Neural progenitor cell (in vitro differentiated cells): ENCODE results near the gene ADCY7. TPM values are rescaled to one million over a fixed set of nuclear protein-coding genes. Genes with fewer than 3 reads are reported as not detected.

Experiments
- DNase-seq: peaks from one replicate; pipeline ENCODE4 v3.0.0-alpha.2; 2016; ENCODE audit warnings: low spot score
- H2AFZ ChIP-seq: fragments of 200-600 bp; sonication (generic); replicated peaks from 2 replicates; pipeline ENCODE4 v1.6.1; 2016; ENCODE audit warnings: antibody characterized with exemption
- H3F3A ChIP-seq: fragments of 200-600 bp; sonication (generic); 2 replicates; pipeline ENCODE4 v1.6.1; 2016; ENCODE audit warnings: antibody characterized with exemption, low read depth
- H3K27ac ChIP-seq: fragments of 200-600 bp; sonication (generic); 2 replicates; pipeline ENCODE4 v1.5.1; 2016; ENCODE audit warnings: mild to moderate bottlenecking
- H3K27me3 ChIP-seq: fragments of 200-600 bp; sonication (generic); 2 replicates; pipeline ENCODE4 v1.6.1; 2016; ENCODE audit warnings: mild to moderate bottlenecking, moderate library complexity
- H3K36me3 ChIP-seq: fragments of 200-600 bp; sonication (generic); 2 replicates; pipeline ENCODE4 v1.5.1; 2016
- H3K4me1 ChIP-seq: fragments of 200-600 bp; sonication (generic); 2 replicates; pipeline ENCODE4 v1.6.1; 2016; ENCODE audit warnings: mixed run types
- H3K4me2 ChIP-seq: fragments of 200-600 bp; sonication (generic); 2 replicates; pipeline ENCODE4 v1.6.1; 2016
- H3K4me3 ChIP-seq: fragments of 200-600 bp; sonication (generic); 2 replicates; pipeline ENCODE4 v1.5.1; 2016
- H3K79me2 ChIP-seq: fragments of 200-600 bp; sonication (generic); 2 replicates; pipeline ENCODE4 v1.6.1; 2016; ENCODE audit warnings: low read depth
- H3K9ac ChIP-seq: fragments of 200-600 bp; sonication (generic); 2 replicates; pipeline ENCODE4 v1.6.1; 2016
- H3K9me3 ChIP-seq: fragments of 200-600 bp; sonication (generic); 2 replicates; pipeline ENCODE4 v1.5.1; 2016; ENCODE audit warnings: low read depth
- H4K20me1 ChIP-seq: fragments of 200-600 bp; sonication (generic); 2 replicates; pipeline ENCODE4 v1.6.1; 2016; ENCODE audit warnings: low read depth
- H3K27ac Mint-ChIP-seq: 3 replicates; pipeline ENCODE4 v1.8.0; 2021; ENCODE audit warnings: mixed read lengths
- H3K27me3 Mint-ChIP-seq: 2 replicates; pipeline ENCODE4 v1.8.0; 2022; ENCODE audit warnings: low read depth, mild to moderate bottlenecking, inconsistent platforms, moderate library complexity, mixed read lengths; ENCODE audit not compliant: insufficient read depth
- H3K36me3 Mint-ChIP-seq: 3 replicates; pipeline ENCODE4 v1.8.0; 2021; ENCODE audit warnings: mixed read lengths
- H3K4me1 Mint-ChIP-seq: 3 replicates; pipeline ENCODE4 v1.8.0; 2021; ENCODE audit warnings: mixed read lengths
- H3K4me3 Mint-ChIP-seq: 3 replicates; pipeline ENCODE4 v1.8.0; 2021; ENCODE audit warnings: mild to moderate bottlenecking, moderate library complexity, mixed read lengths
- H3K9me3 Mint-ChIP-seq: 3 replicates; pipeline ENCODE4 v1.8.0; 2020; ENCODE audit warnings: mixed read lengths
- CTCF ChIP-seq: fragments of 200-600 bp; sonication (generic); IDR thresholded peaks from 2 replicates; pipeline ENCODE4 v1.5.1; 2017; ENCODE audit warnings: antibody characterized with exemption, mild to moderate bottlenecking
- EZH2 ChIP-seq: fragments of 200-600 bp; sonication (generic); IDR thresholded peaks from 2 replicates; pipeline ENCODE4 v1.6.1; 2017; ENCODE audit warnings: antibody characterized with exemption, mild to moderate bottlenecking, moderate library complexity
- EZH2phosphoT487 ChIP-seq: fragments of 200-600 bp; sonication (generic); IDR thresholded peaks from 2 replicates; pipeline ENCODE4 v1.6.1; 2017; ENCODE audit warnings: antibody characterized with exemption
- total RNA-seq: library from RNA; depleted of rRNA; stranded (reverse); fragments of >200 nt; gene quantifications from 2 replicates; pipeline ENCODE4 v1.2.3, GENCODE V29; 2015; ENCODE audit warnings: low replicate concordance

The ADCY7 gene
- total RNA-seq, 1 donor from 2014 or later, result 2.5 TPM

- Histone ChIP-seq H2AFZ (no peak overlapping the region), H3K79me2 (no peaks in the 10 kb centered on the region), H3K4me2 (no peak overlapping the region)
These were observed 14.8 kb upstream of the ADCY7 start for GRCh38 chr16:50251375-50252081.

GRCh38 chr16:50252082-50252611 lies 14.2 kb upstream of the ADCY7 start:
- H3K79me2 ChIP-seq, result no peaks in the 10 kb centered on the region
- no peak for DNase-seq
- H3K27me3 ChIP-seq, result peaks cover 6% of the 10 kb centered on the region
- no peaks in the 10 kb centered on the region for H4K20me1 ChIP-seq
- H3K4me1 ChIP-seq, result peaks cover 18% of the 10 kb centered on the region
- no peaks in the 10 kb centered on the region for H3K9me3 Mint-ChIP-seq
- H3K27ac ChIP-seq, result no peak overlapping the region
- H3K36me3 Mint-ChIP-seq, result no peaks in the 10 kb centered on the region
- no peak overlapping the region for H3K4me2 ChIP-seq
- H3K4me3 Mint-ChIP-seq, result no peak overlapping the region
- H3F3A ChIP-seq, result peaks cover 25% of the 10 kb centered on the region
- peaks cover 8% of the 10 kb centered on the region for H3K27me3 Mint-ChIP-seq
- H3K27ac Mint-ChIP-seq, result peak overlapping the region; percentile 37
- H2AFZ ChIP-seq, result no peak overlapping the region
- no peaks in the 10 kb centered on the region for H3K36me3 ChIP-seq
- H3K4me3 ChIP-seq, result no peak overlapping the region
- H3K9me3 ChIP-seq, result no peaks in the 10 kb centered on the region
- H3K4me1 Mint-ChIP-seq, result peaks cover 14% of the 10 kb centered on the region
- TF ChIP-seq CTCF, result no peak
- TF ChIP-seq EZH2, result no peak
- no peak for TF ChIP-seq EZH2phosphoT487
- no peak overlapping the region for H3K9ac ChIP-seq

More at GRCh38 chr16:50251375-50252081, 14.8 kb upstream of the ADCY7 start:
- Histone ChIP-seq H3K4me1 (peaks cover 18% of the 10 kb centered on the region), H3K27ac (no peak overlapping the region), H3K9ac (no peak overlapping the region), H3F3A (peaks cover 31% of the 10 kb centered on the region), H3K9me3 (no peaks in the 10 kb centered on the region), H3K36me3 (no peaks in the 10 kb centered on the region), H3K27me3 (peaks cover 12% of the 10 kb centered on the region), H3K4me3 (no peak overlapping the region), H4K20me1 (no peaks in the 10 kb centered on the region)
- Mint-ChIP-seq H3K9me3 (no peaks in the 10 kb centered on the region), H3K4me1 (peaks cover 14% of the 10 kb centered on the region), H3K36me3 (no peaks in the 10 kb centered on the region), H3K27ac (no peak overlapping the region), H3K4me3 (no peak overlapping the region), H3K27me3 (peaks cover 10% of the 10 kb centered on the region)
- no peak for DNase-seq
- TF ChIP-seq EZH2, result no peak
- no peak for TF ChIP-seq EZH2phosphoT487
- TF ChIP-seq CTCF, result no peak

GRCh38 chr16:50252874-50253513 lies 13.4 kb upstream of the ADCY7 start:
- peaks cover 7% of the 10 kb centered on the region for H3K27me3 Mint-ChIP-seq
- H3K9me3 Mint-ChIP-seq, result no peaks in the 10 kb centered on the region
- H4K20me1 ChIP-seq, result no peaks in the 10 kb centered on the region
- H3F3A ChIP-seq, result peaks cover 17% of the 10 kb centered on the region
- H3K4me1 ChIP-seq, result peaks cover 18% of the 10 kb centered on the region
- no peaks in the 10 kb centered on the region for H3K9me3 ChIP-seq
- H3K79me2 ChIP-seq, result no peaks in the 10 kb centered on the region
- H3K4me3 Mint-ChIP-seq, result no peak overlapping the region
- TF ChIP-seq EZH2phosphoT487 (no peak), CTCF (no peak), EZH2 (no peak)
- H3K27ac ChIP-seq, result no peak overlapping the region
- no peak overlapping the region for H3K9ac ChIP-seq
- peaks cover 14% of the 10 kb centered on the region for H3K4me1 Mint-ChIP-seq
- DNase-seq, result no peak
- H3K27me3 ChIP-seq, result no peaks in the 10 kb centered on the region
- no peak overlapping the region for H3K4me3 ChIP-seq
- no peak overlapping the region for H2AFZ ChIP-seq
- H3K4me2 ChIP-seq, result no peak overlapping the region
- H3K36me3 Mint-ChIP-seq, result no peaks in the 10 kb centered on the region
- H3K36me3 ChIP-seq, result no peaks in the 10 kb centered on the region
- H3K27ac Mint-ChIP-seq, result no peak overlapping the region
